NCI-H1694 (cell line): Measurements from ENCODE around the gene ZNF512.
"Not testable (repeated sequence)": the region's sequence is repeated elsewhere in the genome, so short reads cannot be mapped to it uniquely, and the experiment has no call there.

Source experiments
- DNase-seq: peaks from one replicate; lab custom pipeline; 2025; lab: John Stamatoyannopoulos, UW

ZNF512 gene

DNA sequence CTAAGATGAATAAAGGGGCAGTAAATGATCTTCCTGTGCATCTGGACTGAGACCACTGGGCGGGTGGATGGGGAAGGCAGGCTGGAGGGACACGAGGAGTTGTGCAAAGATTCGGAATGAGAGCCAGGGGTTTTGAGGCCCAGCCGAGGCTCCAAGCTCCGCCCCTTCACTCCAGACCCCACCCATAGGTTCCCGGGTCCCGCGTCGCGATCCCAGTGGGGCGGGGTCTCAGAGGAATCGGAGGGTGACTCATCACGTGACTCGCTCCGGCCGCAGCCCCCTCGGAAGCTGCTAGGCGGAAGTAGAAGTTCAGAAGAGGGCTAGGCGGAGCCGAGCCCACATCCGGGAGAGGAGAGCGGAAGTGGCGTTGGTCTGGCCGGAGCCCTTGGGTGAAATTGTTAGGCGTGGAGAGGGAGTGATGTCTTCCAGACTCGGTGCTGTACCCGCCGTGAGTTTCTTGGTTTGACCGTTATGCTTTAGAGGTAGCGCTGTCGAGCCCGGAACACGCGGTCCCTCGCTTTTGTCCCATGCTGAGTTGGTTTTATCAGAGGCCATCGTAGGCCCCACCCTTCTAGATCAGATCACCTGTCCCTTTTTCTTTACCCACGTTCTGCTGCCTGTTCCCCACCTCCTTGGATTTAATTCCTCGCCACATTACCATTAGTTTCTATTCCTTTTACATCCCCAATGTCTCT, at the start of gene ZNF512:
TSS of gene ZNF512 (plus strand) at position 348 of the 695 bp plus-strand sequence. CDS start at position 419, 71 bp downstream.
- peak; percentile 93 for DNase-seq

- no peak for DNase-seq
Measured at GRCh38 chr2:27537287-27537686, 45.6 kb upstream of the ZNF512 start.

DNA sequence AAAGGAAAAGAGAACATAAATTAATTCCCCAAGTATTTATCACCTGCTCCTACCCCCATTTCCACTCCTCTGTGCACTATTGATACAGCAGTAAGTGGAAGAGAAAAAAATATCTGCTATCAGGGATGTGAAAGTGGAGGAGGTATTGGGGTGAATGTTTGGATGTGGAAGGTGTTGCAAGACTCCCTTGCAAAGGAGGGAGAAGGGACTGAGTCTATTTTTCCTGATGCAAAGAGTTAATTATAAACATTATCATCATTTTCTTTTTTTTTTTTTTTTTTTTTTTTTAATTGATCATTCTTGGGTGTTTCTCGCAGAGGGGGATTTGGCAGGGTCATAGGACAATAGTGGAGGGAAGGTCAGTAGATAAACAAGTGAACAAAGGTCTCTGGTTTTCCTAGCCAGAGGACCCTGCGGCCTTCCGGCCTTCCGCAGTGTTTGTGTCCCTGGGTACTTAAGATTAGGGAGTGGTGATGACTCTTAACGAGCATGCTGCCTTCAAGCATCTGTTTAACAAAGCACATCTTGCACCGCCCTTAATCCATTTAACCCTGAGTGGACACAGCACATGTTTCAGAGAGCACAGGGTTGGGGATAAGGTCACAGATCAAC, 43.9 kb upstream of the ZNF512 start:
- DNase-seq = not testable (repeated sequence)

DNA sequence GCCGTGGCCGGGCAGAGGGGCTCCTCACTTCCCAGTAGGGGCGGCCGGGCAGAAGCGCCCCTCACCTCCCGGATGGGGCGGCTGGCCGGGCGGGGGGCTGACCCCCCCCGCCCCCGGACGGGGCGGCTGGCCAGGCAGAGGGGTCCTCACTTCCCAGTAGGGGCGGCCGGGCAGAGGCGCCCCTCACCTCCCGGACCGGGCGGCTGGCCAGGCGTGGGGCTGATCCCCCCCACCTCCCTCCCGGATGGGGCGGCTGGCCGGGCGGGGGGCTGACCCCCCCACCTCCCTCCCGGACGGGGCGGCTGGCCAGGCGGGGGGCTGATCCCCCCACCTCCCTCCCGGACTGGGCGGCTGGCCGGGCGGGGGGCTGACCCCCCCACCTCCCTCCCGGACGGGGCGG, 43.2 kb upstream of the ZNF512 start:
- not testable (repeated sequence) for DNase-seq

DNA sequence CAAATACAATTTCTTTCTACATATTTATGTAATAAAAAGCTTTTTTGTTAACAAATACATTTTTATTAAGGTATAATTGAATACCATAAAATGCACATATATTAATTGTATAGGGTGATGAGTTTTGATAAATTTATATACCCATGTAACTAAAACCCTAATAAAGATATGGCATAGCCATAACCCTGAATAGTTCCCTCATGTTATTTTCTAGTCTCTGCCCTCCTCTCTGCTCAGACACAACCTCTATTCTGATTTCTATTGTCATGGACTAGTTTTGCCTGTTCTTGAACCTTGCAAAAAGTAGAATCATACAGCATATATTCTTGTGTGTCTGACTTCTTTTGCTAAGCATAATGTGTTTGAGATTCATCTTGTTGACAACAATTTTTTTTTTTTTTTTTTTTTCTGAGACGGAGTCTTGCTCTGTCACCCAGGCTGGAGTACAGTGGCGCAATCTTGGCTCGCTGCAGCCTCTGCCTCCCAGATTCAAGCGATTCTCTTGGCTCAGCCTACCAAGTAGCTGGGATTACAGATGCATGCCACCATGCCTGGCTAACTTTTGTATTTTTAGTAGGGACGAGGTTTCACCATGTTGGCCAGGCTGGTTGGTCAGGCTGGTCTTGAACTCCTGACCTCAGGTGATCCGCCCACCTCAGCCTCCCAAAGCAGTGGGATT, 38.6 kb upstream of the ZNF512 start:
- DNase-seq = no peak

DNA sequence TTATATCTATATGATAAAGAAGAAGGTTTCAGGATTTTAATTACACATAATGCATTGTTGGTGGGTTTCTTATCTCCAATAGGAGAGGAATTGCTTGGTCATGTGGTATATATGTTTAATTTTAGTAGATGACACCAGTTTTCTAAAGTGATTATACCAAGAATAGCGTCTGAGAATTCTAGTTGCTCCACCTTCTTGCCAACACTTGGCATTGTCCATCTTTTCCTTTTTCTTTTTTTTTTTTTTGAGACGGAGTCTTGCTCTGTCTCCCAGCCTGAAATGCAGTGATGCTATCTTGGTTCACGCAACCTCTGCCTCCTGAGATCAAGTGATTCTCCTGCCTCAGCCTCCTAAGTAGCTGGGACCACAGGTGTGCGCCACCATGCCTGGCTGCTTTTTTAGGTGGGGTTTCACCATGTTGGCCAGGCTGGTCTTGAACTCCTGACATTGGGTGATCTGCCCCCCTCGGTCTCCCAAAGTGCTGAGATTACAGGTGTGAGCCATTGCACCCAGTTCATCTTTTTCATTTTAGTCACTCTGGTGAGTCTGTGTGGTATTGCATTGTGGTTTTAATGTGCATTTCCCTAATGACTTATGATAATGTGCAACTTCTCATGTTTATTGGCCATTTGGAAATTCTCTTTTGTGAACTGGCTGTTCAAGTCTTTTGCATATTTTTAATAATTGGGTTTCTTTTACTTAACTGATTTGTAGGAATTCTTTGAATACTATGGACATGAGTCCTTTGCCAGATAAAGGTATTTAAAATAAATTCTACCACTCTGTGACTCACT, 37.3 kb upstream of the ZNF512 start:
- no peak for DNase-seq

DNA sequence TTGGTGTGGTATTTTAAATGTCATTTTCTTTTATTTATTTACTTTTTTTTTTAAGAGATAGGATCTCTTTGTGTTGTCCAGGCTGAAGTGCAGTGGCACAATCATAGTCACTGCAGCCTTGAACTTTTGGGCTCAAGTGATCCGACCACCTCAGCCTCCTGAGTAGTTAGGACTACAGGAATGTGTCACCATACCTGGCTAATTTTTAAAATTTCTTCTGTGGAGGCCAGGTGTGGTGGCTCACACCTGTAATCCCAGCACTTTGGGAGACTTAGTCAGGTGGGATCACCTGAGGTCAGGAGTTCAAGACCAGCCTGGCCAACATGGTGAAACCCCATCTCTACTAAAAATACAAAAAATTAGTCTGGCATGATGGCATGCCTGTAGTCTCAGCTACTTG, 33.5 kb upstream of the ZNF512 start:
- no peak for DNase-seq

GRCh38 chr2:27551514-27551913, 31.3 kb upstream of the ZNF512 start:
- no peak for DNase-seq

- no peak for DNase-seq
Measured at GRCh38 chr2:27552941-27553340, 29.9 kb upstream of the ZNF512 start.

- not testable (repeated sequence) for DNase-seq
Measured at GRCh38 chr2:27554451-27554850, 28.4 kb upstream of the ZNF512 start.

DNA sequence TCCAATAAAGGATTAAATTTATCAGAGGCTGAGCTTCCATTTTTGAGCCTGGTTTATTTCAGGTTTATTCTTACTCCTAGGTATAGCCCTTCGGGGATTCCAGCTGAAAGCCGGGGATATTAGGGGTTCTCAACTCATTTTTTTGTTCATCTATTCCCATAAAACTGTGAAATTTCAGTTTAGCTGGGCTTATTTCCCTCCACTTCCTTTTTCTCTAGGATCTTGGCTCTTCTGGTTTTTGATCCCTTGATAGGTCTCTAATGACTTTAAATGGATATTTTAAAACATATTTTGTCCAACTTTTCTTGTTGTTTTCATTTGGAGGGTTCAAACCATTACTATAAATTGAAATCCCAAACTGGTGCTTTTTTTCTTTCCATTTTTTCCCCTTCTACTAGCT, 23.6 kb upstream of the ZNF512 start:
- DNase-seq = no peak

GRCh38 chr2:27561060-27561459, 21.8 kb upstream of the ZNF512 start:
- DNase-seq = no peak

DNA sequence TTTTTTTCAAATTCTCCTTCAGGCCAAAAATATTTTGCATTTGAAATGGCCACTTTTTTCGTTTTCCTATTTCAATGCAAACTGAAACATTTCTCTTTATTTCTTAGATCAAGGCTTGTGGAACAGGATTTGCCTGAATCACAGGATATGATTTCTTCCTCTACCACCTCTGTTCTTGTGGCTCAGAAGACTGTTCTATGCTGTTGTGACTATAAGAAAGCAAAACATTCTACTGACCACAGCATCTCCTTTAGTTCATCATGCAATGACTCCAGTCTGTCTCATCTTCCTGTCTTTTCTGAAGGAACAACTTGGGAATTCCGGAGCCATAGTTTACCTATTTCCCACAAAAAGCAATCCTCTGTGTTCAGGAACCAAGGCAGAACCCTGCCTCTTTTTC, 16.2 kb upstream of the ZNF512 start:
- no peak for DNase-seq

DNA sequence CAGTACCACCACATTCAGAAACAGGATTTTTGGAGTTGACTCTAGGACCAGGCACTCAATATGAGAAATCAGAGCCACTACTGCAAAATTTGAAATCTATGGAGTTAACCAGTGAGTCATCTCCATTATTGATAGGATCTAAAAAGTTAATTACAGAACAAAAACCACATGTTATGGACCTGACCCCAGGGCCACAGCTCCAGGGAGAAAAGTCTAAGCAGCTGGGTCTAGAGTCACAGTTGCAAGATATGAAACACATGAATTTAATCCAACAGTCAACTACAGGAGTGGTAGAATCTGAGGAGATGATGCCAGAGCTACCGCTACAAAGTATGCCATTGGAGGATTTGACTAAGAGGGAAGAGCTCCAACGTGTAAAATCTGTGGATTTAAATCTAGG, 13.4 kb upstream of the ZNF512 start:
- DNase-seq = no peak

- DNase-seq = no peak
Measured at GRCh38 chr2:27571197-27571596, 11.6 kb upstream of the ZNF512 start.

DNA sequence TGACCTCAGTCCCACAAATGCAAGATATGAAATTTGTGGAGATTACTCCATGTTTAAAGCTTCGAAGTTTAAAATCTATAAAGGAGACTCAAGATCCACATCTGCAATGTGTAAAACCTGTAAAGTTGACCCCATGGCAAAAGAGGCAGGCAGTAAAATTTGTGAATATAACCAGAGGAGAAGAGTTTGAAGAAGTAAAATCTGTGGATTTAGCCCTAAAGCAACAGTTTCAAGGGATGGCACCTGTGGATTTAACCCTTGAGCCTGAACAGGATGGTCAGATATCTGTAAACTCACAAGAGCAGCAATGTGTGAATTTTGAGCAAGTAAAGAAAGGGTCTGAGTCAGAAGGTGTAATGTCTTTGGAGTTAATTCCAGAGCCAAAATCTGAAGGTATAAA, 11.2 kb upstream of the ZNF512 start:
- no peak for DNase-seq

DNA sequence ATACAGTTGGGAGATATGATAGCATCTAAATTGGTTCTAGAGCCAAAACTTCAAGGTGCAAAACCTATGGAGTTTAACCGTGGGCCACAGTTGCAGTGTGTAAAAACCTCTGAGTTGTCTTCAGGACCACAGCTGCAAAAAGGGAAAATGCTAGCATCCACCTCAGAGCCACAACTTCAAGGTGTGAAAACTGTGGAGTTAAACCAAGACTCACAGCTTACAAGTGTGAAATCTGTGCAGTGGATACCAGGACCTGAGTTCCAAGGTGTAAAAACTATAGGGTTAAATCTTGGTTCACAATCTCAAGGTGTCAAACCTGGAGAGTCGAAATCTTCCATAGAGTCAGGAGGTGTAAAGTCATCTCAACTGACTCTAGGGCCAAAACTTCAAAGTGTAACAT, 10.4 kb upstream of the ZNF512 start:
- no peak for DNase-seq

GRCh38 chr2:27572998-27573429, 9.8 kb upstream of the ZNF512 start:
- DNase-seq = no peak

DNA sequence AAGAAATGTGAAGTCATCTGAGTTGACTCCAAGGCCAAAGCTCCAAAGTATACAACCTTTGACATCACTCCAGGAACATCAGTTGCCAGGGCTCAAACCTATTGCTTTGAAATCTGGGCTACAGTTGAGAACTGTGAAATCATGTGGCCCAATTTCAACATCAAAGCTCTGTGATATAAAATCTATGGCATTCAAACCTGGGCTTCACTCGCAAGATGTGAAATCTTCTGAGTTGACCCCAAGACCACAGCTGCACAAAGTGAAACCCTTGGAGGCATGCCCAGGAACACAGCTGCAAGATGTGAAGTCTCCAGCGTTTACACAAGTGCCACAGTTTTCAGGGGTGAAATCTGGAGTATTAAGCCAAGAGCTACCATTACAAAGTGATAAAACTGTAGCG, 9.4 kb upstream of the ZNF512 start:
- DNase-seq = no peak

DNA sequence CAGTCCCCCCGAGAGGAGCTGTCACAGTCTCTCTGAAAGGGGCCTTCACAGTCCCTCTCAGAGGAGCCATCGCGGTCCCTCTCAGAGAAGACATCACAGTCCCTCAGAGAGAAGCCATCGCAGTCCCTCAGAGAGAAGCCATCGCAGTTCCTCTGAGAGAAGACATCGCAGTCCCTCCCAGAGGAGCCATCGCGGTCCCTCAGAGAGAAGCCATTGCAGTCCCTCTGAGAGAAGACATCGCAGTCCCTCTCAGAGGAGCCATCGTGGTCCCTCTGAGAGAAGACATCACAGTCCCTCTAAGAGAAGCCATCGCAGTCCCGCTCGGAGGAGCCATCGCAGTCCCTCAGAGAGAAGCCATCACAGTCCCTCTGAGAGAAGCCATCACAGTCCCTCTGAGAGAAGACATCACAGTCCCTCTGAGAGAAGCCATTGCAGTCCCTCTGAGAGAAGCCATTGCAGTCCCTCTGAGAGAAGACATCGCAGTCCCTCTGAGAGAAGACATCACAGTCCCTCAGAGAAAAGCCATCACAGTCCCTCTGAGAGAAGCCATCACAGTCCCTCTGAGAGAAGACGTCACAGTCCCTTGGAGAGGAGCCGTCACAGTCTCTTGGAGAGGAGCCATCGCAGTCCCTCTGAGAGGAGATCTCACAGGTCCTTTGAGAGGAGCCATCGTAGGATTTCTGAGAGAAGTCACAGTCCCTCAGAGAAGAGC, 1.3 kb upstream of the ZNF512 start:
- no peak for DNase-seq

GRCh38 chr2:27582129-27582694, 630 bp upstream of the ZNF512 start:
- no peak for DNase-seq
